ENCODE measurements around the gene PMPCA.
A peak's percentile ranks its signal among the peaks of the same experiment; 100 is the strongest.

The PMPCA gene

DNA sequence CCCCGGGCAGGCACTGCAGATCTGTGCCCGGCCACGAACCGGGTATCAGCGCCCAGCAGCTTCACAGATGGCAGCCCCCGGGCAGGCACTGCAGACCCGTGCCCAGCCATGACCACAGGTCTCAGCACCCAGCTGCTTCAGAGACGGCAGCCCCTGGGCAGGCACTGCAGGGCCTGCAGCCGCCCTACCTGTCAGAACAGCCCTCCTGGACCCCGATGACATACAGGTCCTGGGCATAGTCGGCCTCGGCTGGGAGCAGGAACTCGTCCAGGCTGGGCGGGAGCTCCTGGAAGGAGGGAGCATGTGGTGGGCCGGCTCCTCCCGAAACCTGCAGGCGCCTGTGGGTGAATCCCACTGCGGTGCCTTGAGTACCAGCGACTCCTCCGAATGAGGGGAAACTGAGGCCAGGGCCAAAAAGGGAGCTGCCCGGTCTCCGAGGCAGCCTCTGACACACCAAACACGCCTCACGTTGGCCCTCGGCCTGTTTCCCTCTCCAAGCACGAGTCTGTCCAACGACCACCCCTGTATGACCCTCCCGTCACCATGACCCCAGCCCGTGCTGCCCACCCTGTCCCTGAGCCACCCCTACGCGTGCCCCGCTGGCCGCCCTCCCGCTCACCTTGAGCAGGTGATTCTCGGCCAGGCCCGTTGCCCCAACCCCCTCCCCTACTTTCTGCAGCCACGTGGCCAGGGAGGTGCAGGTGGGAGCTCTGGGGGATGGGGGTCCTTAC lies 23.6 kb downstream of the PMPCA start:
- DNase-seq (ENCODE audit: low spot score) = no peak

DNA sequence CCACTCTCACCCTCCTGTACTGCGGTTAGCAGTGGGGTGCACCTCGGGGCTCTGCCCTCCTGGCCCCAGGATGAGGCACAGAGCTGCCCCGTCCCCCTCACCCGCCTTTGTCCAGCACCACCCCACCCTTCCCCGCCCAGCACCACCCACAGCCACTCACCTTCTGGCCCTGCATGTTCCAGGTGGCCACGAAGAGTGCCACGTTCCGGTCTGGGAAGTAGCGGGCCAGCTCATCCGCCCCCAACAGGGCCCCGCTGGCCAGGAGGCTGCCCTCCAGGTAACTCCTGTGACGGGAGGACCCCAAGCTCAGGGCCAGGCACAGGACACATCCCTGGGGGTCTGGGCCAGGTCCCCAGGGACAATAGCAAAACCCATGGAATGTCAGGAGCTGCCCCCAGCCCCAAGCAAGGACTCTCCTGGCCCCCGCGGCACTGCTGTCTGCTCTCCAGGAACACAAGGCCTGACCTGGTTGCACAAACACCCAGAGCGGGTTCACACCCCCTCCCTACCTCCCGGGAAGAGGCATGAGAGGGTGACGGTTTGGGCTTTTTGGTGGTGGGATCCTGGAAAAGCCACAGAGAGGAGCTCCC lies 24.2 kb downstream of the PMPCA start:
- DNase-seq (ENCODE audit: low spot score) = no peak

- DNase-seq (ENCODE audit: low spot score) = no peak
Measured at GRCh38 chr9:136436055-136436634, 25.7 kb downstream of the PMPCA start.

DNA sequence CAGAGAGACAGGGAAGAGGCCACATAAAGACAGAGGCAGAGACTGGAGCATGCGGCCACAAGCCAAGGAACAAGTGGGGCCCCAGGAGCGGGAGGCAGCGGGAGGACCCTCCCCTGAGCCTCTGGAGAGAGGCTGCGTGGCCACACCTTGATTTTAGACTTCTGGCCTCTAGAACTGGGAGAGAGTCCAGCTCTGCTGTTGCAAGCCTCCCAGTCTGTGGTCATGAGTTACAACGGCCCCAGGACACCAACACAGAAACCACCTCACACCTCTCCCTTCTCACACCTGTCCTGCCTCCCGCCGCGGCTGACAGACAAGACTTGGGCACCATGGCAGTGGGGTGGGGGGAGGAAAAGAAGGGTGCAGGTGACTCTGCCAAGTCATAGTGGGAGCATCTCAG lies 27.0 kb downstream of the PMPCA start:
- no peak for DNase-seq (ENCODE audit: low spot score)

DNA sequence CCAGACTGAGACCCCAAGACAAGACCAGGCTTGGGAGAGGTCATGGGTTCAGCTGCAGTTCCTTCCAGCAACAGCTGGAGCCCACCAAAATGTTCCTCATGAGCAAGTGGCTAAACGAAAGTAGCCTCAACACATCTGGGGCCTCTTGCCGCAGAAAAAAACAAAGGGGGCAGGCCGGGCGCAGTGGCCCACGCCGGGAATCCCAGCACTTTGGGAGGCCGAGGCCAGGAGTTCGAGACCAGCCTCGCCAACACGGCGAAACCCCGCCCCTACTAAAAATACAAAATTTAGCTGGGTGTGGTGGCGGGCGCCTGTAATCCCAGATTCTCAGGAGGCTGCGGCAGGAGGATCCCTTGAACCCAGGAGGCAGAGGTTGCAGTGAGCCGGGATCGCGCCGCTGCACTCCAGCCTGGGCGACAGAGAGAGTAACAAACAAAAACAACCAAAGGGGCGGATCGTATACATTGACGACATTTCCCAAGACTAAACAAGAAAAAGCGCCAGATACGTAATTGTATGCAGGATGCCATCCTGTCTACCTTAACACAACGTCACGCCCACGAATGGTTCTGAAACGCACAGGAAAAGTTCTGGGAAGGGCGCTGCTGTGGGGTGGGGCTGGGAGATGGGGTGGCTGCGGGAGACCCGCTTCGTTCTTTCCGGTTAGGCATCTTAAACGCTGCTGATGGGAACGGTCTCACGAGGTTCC lies 27.5 kb downstream of the PMPCA start:
- no peak for DNase-seq (ENCODE audit: low spot score)

DNA sequence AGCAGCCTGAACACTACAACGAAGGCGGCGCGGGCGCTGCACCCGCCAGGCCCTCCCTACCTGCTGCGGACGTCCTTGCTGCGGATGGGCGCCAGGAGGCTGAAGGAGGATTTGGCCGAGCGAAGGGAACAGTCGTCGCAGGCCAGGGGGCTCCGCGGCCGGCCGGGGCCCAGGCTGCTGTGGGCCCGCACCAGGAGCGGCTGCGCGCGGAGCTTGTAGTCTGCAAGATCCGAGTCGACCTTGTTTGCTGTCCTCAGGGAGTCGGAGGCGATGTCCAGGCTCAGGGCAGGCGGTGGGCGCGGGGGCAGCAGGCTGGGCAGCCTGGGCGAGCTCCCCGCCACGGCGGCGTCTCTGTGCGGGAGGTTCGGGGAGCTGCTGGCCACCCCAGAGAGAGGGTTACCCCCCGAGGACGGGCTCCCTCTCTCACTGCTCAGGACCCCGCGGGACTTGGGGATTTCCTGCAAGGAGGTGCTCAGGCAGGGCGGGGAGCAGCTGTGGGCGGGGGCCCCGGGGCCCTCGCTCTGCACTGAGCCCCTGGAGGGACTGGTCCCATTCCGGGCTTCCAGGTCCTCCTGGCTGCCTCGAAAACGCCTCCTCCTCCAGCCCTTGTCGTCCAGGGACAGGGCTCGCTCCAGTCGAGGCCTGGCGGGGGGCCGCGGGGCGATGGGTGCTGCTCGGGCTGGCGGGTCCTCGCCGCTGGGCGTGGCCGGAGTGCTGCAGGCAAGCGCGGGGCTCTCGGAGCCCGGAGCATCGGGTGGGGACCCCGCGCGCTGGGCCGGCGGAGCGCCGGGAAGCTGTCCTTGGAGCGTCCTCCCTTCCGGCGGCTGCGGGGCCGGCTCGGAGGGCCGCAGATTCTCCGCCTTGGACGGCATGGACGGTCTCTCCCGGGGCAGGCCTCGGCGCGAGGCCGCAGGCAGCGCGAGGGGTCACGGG lies 28.4 kb downstream of the PMPCA start:
- DNase-seq (ENCODE audit: low spot score) = no peak

DNA sequence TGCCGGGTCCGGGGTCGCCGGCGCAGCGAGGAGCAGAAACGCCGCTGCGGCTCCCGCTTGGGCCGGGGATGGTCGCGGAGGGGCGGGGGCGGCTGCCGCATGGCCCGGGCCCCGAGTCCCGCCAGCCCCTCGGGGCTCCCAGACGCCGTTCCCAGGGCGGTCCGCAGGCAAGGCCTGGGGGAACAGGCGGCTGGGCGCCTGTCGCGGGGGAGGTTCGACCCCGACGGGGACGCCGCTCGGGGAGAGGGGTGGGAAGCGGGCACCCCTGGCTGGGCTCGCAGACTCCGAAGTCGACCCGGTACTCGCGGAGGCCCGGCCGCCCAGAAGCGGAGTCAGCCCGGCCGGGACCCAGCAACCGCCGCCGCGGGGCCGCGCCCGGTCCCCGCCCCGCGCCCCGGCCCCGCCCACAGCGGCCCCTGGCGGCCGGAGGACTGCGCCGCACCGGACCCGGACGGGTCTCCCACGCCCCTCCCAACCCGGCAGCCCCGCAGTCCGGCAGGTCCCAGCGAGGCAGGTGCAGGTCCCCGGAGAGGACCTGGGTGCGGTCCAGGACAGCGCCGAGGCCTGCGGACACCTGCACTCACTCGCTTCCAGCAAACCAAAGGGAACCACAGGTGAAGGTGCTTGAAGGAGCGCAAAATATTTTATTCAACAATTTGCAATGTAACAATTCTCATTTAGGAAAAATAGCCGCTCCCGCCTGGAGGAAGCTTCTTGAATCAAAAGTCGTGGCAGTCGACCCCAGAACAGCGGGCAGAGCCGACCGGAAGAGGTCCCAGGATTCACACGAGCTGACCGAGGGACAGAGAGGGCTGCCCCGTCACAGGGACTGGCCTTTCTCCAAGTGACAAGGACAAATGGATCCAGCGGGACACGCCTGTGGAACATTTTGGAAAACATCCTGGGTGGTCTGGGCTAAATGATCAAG lies 29.3 kb downstream of the PMPCA start, which contains the start of gene INPP5E:
INPP5E (minus strand) TSS at position 365 of the 928 bp plus-strand sequence. CDS start 426 bp downstream, outside the sequence.
- peak; percentile 61 for DNase-seq (ENCODE audit: low spot score)

- DNase-seq (ENCODE audit: low spot score) = no peak
Measured at GRCh38 chr9:136441191-136441680, 30.8 kb downstream of the PMPCA start.

DNA sequence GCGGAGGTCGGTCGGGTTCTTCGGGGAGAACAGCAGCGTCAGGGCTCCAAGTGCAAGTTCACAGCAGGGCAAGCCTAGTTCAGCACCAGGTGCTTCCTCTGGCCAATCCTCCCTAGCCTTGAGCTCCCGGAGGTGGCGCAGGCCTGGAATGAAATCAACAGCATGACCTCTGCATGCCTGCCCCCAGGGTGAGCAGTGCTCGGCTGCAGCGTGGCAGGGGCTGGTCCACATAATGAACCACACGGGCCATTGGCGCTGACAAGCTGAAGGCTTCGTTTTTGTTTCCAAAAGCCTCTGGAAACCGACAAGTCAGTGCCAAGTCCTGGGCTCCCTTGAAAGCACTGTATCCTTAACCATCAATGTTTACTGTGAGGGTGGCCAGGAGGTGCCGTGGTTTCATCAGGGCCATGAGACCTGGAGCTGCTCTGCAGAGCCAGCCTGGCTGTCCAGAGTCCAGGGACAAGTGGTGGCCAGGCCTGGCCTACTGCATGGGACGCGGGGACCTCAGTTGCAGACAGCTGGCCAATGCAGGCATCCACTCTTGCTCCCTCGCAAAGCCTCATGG lies 31.3 kb downstream of the PMPCA start:
- DNase-seq (ENCODE audit: low spot score) = no peak

DNA sequence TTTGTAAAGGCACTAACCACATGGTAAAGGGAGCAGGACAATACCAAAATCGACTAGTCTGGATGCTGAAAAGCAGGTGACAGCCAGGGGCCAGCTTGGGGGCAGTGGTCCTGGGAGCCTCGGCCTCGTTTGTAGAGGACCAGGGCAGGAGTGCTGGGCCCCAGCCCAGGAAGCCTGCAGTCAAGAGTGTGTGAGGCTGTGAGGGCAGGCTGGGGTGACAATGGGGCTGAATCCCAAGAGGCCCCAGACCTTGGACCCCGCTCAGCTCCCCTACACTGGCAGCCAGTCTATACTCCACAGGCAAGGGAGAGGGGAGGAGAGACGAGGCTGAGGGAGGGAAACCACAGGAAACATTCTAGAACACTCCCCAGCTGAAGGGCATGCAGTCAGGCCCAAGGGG lies 31.8 kb downstream of the PMPCA start:
- no peak for DNase-seq (ENCODE audit: low spot score)

- no peak for DNase-seq (ENCODE audit: low spot score)
Measured at GRCh38 chr9:136443087-136443486, 32.6 kb downstream of the PMPCA start.

DNA sequence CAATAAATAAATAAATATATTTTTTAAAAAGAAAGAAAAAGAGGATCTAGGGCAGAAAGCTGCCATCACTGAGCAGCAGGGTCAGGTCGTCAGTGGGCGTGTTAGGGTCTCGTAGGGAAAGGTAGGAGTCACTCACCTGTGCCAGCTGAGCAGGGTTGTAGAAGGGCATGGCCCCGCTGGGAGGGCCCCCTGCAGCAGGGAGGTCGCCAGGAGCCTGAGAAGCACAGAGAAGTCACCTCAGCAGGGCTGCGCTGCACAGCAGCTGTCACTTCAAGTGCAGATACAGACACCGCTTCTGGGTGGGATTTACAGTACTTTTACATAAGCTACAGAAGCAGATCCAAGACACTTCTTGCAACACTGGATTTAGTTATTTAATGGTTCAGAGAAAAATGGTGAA lies 33.2 kb downstream of the PMPCA start:
- DNase-seq (ENCODE audit: low spot score) = no peak

GRCh38 chr9:136444102-136444501 lies 33.6 kb downstream of the PMPCA start:
- no peak for DNase-seq (ENCODE audit: low spot score)

DNA sequence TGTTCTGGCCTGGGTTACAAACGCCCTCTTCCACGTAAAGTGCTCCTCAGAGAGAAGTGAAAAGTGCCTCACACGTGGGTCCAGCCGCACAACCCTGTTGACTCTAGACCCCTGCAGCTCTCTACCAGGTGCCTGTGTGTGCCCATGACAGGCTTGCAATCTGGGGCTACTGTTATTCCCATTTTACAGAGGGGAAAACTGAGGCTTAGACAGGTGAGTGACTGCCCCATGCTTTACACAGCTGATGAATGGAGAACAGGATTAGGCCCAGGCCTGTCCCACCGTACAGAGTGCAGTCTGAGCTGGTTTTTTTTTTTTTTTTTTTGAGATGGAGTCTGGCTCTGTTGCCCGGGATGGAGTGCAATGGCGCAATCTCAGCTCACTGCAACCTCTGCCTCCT lies 35.3 kb downstream of the PMPCA start:
- DNase-seq (ENCODE audit: low spot score) = no peak

DNA sequence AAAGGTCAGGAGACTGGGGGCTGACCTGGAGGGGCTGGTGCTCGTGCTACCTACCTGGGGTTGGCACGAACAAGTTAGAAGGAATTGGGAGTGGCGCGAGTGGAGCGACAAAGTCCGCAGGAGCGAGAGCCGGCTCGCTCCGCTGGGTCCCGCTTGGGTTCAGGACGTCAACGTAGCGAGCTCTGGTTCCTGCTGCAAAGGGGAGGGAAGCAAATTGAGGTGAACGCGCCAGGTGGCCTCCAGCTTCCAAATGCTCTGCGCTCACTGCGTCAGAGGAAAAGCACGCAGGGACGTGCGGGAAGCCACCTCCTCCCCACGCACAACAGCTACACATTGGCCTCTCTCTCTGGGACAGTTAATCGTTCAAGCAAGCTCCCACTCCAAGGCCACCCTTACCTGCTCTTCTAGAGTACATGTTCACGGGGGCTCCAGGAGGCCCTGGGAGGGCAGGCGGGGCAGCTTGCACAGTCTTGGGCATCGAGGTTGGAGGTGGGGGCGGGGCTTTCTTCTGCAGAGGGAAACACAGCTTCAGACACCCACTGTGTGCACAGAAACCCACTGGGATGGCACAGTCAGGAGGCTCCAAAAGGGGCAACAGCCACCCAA lies 36.8 kb downstream of the PMPCA start:
- no peak for DNase-seq (ENCODE audit: low spot score)

DNA sequence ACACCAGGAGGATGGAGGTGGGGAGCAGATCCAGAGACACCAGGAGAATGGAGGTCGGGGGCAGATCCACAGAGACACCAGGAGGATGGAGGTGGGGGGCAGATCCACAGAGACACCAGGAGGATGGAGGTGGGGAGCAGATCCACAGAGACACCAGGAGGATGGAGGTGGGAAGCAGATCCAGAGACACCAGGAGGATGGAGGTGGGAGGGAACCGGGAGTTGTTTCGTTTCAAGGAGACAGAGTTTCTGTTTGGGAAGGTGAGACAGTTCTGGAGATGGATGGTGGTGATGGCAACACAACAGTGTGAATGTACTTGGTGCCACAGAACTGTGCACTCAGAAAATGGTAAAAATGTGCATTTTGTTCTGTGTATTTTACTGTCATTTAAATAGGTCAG lies 38.2 kb downstream of the PMPCA start:
- no peak for DNase-seq (ENCODE audit: low spot score)

DNA sequence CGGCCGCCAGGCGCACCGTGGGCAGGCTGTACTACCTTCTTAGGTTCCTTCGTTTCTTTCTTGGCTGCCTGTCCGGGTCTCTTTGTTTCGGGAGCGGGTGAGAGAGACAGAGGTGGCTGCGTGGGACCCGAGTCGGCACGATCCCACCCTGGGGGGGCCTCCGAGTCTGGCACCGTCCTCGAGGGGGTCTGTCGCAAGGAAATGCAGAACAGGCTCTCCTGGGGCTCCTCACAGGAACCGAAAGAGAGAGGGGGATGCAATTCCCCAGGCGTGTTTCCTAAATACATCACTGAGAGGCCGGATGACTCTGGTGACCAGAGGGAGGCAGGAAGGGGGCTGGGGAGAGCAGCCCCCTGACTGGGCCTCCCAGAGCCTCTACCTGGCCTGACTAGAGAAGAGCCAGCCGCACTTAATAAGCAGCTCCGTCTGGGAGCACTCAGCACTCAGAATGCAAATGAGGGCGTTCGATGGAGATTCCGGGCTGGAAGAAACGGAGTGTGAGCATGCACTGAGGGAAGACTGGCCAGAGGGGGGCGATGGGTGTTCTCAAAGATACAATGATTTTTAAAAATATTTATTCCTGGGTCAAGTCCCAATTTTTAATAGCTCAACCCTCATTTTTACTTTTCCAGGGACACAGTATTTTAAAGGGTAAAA lies 40.9 kb downstream of the PMPCA start:
- peak; percentile 64 for DNase-seq (ENCODE audit: low spot score)

DNA sequence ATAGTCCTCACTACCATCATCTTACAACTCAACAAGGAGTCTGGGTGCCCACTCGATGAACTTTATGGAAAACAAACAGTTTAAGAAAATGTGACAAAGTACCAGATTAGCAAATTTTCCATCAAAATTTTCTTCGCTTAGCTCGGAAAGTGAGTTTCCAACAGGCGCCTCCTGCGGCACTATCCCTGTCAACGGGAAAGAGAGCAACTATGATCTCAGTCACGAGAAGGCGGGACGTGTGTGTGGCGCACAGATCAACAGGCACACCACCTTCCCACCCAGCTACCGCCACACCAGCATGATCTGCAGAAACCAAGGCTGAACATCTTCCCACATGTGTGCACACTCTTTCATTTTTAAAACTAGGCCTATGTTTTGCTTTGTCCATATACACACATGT lies 42.9 kb downstream of the PMPCA start:
- DNase-seq (ENCODE audit: low spot score) = no peak

Data from SK-N-DZ (cell line).